Subcutaneous adipose tissue (tissue), 4 donors: ENCODE data around the gene KMT2D. TPM values are rescaled to one million over a fixed set of nuclear protein-coding genes. Genes with fewer than 3 reads are reported as not detected.

Experiments
- CTCF ChIP-seq: fragments of 450-650 bp; IDR thresholded peaks from one replicate; pipeline ENCODE4 v1.5.1; 2016; ENCODE audit warnings: low read depth, mild to moderate bottlenecking, control low read depth, antibody characterized with exemption, moderate library complexity
- total RNA-seq, 4 donors: library from RNA; depleted of rRNA; stranded (reverse); fragments of >200 nt; gene quantifications; one replicate each; pipeline ENCODE4 v1.1.0, GENCODE V29; 2016

Gene KMT2D
- total RNA-seq, 4 donors from 2014 or later = 27.6 to 92.1 (median 42.9) TPM

- no peak for TF ChIP-seq CTCF
These were observed 24.6 kb downstream of the KMT2D start for GRCh38 chr12:49036029-49036428.

- no peak for TF ChIP-seq CTCF
These were observed 26.3 kb downstream of the KMT2D start for GRCh38 chr12:49034286-49034622.

- TF ChIP-seq CTCF = no peak
These were observed 26.8 kb downstream of the KMT2D start for GRCh38 chr12:49033611-49034285.

DNA sequence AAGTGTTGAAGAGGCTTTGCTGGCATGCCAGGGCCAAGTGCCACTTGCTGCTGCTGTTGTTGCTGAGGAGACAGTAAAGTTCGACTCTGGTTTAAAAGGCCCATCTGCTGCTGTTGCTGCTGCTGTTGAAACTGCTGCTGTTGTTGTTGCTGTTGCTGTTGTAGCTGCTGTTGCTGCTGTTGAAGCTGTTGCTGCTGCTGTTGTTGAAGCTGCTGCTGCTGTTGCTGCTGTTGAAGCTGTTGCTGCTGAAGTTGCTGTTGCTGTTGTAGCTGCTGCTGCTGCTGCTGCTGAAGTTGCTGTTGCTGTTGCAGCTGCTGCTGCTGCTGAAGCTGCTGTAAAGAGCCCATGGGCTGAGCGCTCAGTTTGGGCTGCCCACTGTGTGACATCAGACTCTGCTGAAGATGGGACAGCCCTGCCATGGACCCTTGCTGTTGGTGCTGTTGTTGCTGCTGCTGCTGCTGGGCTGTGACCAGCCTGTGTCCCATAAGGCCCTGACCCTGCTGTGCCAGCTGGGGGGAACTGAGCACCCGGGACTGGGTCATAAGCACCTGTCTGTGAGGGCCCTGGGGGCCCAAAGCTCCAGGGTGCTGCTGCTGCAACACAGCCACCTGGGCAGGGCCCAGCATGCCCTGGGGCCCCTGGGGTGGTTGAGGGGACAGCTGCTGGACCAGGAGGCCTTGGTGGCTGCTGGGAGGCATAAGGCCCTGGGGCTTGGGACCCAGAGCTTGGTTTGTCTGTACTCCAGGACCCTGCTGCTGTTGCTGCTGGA is 27.7 kb downstream of the KMT2D start:
- no peak for TF ChIP-seq CTCF

- TF ChIP-seq CTCF = no peak
These were observed 28.3 kb downstream of the KMT2D start for GRCh38 chr12:49032276-49032675.

DNA sequence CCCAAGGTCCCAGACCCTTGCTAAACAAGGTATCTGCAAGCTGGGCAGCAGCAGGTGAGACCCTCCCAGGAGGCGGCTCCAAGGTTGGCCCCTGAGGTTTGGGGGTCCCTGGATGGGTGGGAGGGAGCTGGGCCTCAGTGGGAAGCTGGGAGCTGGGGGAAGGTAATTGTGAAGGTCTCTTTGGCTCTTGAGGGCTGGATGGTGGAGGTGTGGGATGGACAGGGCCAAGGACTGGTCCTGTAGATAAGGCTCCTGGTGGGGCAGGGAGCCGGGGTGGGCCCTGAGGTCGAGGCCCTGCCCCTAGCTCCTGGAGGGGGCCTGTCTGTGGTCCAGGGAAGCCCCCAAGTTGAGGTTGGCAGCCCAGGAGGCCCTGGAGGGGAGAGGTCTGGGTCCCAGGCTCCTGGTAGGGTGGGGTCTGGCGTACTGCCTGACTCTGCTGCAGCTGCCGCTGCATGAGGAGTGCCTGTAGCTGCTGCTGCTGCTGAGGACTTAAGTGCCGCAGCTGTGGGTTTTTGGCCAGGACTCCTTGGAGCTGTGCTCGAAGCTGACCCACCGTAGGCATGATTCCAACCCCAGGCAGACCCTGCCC is 28.9 kb downstream of the KMT2D start:
- no peak for TF ChIP-seq CTCF
